Left forelimb (tissue), 1 donor: ENCODE measurements around the gene TRIM24.
"Not testable (repeated sequence)": the region's sequence is repeated elsewhere in the genome, so short reads cannot be mapped to it uniquely, and the experiment has no call there.

Source experiments
- DNase-seq: peaks from one replicate; pipeline ENCODE4 v3.0.0-alpha.2; 2018; ENCODE audit warnings: low spot score

TRIM24 gene

DNA sequence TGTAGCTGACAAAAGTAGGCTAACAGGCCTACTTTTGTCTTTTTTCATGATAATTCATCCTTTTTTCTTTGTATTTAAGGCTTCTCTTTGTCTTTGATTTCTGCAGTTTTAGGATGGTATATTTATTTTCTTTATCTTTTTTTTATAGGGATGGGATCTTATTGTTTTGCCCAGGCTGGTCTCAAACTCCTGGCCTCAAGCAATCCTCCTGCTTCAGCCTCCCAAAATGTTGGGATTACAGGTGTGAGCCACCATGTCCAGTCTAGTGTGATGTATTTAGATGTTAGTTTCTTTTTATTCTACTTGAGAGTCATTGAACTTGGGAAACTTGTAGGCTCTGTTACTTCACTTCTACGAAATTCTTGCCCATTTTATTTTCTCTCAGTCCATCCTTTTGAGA lies 35.4 kb downstream of the TRIM24 start:
- no peak for DNase-seq

DNA sequence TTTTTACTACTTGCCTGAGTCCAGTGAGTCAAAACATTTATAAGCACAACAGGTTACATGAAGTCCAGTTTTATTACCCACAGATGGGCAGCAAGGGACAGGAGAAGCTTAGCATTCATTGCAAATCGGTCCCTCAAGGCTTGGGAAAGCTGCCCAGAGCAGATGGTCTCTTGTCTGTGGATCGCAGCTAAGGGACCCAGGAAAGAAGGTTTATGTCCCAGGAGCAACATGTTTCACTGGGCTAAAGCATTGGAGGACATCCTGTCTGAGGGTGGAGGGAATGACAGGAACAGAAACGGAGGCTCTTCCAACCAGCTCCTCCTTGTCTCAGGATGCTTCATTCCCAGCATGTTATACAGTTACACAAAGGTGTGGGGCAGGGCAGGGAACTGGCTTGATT lies 39.3 kb downstream of the TRIM24 start:
- DNase-seq: no peak

DNA sequence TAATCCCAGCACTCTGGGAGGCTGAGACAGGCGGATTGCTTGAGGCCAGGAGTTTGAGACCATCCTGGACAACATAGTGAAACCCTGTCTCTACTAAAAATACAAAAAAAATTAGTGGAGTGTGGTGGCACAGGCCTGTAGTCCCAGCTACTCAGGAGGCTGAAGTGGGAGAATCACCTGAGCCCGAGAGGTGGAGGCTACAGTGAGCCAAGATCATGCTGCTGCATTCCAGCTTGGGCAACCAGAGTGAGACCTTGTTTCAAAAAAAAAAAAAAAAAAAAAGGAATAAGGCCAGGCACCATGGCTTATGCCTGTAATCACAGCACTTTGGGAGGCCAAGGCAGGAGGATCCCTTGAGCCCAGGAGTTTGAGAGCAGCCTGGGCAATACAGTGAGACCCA lies 40.2 kb downstream of the TRIM24 start:
- not testable (repeated sequence) for DNase-seq

DNA sequence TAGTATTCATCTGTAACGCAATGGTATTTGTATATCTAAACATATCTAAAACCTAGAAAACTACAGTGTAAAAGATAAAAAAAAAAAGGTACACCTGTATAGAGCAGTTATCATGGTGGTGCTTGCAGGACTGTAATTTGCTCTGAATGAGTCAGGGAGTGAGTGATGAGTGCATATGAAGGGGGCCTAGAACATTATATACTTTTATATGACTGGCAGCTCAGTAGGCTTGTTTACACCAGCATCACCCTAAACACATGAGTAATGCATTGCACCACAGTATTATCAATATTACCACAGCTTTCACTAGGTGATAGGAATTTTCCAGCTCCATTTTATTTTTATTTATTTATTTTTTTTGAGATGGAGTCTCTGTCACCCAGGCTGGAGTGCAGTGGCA lies 40.8 kb downstream of the TRIM24 start:
- DNase-seq: no peak

DNA sequence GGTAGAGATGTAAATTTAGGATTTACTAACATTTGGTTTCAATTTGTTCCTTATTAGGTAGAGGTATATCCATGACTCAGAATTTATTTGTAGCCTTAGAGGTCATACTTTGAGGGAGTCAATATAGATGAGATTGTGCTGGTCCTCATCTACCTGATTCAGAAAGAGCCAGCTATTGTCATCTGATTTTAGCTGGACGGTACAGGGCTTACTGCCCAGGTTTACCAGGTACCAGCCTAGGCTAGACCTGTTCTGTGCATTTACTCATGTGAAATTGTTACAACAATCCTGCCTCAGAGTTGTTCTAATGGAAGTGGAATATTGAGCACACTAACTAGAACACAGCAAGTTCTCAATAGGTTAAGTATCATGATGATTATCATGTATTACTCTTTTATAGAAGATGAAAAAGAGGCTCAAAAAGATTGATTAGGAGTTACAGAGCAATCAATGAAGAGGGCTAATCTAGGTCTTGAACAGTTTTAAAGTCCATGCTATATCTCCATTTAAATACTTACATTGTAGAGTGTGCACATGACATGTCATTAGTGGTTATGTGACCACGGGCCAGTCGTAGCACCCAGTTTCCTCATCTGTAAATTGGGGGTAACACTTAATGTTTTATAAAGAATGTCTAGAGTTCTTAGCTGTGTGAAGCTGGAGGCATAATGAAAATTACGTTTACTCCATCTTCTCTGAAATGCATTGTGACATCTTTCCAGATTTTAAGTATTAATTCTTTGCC lies 42.1 kb downstream of the TRIM24 start:
- DNase-seq: no peak

DNA sequence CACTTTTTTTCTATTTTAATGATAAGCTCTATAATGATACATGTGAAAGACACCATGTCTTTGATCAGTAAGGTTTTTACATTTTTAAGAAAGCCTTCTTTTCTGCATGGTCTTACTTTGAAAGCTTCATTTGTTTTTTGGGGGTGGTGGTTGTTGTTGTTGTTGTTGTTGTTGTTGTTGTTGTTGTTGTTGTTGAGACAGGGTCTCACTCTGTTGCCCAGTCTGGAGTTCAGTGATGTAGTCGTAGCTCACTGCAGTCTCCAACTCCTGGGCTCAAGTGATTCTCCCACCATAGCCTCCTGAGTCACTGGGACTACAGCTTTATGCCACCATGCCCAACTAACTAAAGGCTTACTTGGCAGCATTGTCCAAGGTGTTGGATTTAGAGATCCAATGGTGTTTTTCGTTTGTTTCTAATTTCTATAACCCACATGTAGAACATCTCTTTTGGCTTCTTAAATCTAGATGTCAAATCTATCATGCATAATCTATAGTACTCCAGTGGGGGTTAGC lies 45.4 kb downstream of the TRIM24 start:
- no peak for DNase-seq

DNA sequence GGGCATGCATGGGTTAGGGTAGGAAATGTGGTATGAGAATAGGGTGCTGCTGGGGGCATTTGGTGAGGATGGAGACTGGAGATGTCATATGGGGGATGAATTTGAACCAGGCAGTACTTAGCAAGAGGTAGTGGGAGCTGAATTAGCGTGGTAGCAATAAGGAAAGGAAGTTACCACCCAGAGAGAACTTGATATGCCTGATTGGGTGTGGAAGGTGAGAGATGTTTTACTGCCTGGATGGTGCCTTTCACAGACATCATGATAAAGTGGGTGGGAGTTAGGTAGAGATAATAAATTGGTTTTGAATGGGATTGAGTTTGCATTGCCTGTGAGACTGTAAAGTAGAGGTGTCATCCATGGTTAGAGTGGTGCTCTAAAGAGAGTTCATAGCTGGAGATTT lies 46.7 kb downstream of the TRIM24 start:
- no peak for DNase-seq

DNA sequence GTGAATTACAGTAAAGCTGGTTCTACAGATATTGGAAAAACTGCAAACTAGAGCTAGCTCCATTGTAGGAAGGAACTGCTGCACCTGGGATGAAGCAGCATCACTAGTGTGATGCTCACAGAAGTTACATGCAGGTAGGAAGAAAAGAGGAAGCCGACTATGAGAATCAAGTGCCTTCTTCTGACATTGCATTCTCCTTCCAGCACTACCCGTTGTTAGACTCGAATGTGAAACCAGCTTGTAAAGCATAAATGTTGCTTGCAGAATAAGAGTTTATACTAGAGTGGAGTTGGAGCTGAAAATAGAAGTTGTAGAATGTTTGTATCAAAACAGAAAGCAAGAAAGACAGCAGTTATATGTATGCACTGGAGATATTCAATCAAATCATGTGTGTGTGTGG lies 49.9 kb downstream of the TRIM24 start:
- DNase-seq: no peak

DNA sequence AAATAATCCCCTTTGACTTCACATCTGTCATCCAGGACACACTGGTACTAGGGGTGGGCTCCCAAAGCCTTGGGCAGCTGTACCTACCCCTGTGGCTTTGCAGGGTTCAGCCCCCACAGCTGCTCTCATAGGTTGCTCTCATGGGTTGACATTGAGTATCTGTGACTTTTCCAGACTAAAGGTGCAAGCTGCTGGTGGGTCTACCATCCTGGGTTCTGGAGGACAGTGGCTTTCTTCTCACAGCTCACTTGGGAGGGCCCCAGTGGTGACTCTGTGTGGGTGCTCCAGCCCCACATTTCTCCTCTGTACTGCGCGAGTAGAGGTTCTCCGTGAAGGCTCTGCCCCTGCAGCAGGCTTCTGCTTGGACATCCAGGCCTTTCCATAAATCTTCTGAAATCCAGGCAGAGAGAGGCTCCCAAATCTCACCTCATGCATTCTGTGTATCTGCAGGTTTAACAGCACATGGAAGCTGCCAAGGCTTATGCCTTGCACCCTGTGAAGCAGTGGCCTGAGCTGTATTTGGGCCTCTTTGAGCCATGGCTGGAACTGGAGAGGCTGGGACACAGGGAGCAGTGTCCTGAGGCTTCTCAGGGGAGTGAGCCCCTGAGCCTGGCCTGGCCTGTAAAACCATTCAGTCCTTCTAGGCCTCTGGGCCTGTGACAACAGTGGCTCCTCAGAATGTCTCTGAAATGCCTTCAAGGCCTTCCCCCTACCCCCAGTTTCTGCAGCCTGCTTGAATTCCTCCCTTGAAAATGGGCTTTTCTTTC lies 52.2 kb downstream of the TRIM24 start:
- DNase-seq: no peak

DNA sequence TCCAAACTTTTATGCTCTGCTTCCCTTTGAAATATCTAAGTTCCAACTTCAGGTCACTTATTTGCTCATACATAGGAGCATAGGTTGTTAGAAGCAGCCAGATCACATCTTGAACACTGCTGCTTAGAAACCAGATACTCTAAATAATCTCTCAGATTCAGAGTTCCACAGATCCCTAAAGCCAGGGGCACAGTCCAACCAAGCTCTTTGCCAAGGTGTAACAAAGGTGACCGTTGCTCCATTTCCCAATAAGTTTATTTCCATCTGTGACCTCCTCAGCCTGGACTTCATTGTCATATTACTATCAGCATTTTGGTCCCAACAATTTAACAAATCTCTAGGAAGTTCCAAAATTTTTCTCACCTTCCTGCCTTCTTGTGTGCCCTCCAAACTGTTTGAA lies 52.8 kb downstream of the TRIM24 start:
- DNase-seq: no peak

DNA sequence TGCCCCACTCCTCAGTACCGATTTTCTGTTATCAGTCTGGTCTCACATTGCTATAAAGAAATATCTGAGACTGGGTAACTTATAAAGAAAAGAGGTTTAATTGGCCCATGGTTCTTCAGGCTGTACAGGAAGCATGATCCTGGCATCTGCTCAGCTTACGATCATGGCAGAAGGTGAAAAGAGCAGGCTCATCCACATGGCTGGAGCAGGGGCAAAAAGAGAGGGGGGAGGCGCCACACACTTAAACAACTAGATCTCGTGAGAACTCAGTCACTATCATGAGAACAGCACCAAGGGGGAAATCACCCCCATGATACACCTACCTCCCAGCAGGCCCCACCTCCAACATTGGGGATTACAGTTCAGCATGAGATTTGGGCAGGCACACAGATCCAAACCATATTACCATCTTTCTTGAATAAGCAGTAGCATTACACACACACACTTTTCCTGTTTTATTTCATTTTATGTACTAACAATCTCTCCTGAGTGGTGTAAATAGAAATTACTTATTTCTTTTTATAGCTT lies 53.3 kb downstream of the TRIM24 start:
- no peak for DNase-seq

DNA sequence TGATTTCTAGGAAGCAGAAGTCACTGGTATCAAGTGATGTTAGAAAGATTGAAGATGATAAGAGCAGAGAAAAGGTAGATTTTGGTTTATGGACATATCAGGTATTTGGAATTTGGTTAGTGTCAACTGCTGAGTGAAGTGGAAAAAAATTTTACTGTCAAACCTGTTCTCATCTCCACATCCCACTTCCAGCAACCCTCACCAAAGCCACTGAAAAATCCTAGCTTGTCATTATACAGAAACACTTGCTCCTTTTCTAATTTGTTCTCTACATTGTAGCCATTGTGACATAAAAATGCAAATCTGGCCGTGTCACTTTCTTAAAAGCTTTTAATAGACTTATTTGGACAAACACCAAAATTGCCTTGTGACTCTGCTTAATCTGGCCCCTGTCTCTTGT lies 54.0 kb downstream of the TRIM24 start:
- DNase-seq: no peak

DNA sequence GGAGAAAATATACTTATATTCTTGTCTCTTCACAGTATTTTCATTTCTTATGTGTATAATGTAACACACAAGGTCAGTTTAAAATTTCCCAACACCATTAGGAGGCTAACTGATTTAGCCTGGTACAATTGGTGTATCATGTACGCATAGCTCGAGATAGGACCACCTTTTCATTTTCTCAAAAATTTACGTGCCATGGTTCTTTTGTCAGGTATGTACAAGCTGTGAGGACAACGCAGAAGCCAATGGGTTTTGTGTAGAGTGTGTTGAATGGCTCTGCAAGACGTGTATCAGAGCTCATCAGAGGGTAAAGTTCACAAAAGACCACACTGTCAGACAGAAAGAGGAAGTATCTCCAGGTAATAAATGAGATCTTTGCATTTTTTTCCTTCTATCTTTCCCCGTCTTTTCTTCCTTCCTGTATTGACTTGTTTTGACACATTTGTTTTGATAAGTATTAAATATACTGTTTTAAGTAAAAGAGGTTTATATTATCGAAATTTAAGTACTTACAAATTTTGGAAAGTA lies 55.0 kb downstream of the TRIM24 start:
- no peak for DNase-seq

DNA sequence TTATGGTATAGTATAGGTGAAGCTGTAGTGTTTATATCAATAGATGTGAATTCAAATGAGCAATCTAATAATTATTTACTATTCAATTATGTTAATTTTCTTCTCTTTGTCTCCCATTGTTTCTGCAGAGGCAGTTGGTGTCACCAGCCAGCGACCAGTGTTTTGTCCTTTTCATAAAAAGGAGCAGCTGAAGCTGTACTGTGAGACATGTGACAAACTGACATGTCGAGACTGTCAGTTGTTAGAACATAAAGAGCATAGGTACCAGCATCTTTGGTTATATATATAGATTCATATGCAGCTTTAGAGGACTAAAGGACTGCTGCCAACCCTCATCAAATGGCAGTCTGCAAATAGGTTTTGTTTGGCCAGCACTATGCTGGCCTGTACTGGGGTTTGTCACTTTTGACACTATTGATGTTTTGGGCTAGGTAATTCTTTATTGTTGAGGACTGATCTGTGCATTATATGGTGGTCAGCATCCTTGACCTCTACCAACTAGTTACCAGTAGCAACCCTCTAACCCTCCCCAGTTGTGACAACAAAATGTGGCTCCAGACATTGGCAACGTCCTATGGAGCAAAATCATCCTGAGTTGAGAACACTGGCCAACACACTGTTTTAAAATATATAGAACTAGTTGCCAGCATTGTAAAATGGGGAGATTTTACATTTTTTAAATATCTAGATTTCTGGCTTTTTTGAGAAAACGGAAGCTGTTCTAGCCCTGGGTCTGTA lies 59.2 kb downstream of the TRIM24 start:
- no peak for DNase-seq

DNA sequence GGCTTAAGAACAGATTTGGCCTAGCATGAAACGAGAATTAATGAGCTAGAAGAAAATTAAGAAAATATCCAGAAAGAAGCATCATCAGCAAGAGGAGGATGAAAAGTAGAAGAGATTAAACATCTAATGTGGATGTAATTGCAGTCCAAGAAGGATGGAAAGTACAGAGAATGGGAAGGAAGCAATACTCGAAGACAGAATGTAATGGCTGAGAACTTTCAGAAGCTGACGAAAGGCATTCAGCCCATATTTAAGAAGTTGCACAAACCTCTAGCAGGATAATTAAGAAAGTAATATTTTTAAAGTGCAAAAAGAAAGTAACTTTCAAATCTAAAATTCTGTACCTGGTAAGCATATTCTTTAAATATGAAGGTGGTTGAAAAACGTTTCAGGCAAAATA lies 60.7 kb downstream of the TRIM24 start:
- no peak for DNase-seq

DNA sequence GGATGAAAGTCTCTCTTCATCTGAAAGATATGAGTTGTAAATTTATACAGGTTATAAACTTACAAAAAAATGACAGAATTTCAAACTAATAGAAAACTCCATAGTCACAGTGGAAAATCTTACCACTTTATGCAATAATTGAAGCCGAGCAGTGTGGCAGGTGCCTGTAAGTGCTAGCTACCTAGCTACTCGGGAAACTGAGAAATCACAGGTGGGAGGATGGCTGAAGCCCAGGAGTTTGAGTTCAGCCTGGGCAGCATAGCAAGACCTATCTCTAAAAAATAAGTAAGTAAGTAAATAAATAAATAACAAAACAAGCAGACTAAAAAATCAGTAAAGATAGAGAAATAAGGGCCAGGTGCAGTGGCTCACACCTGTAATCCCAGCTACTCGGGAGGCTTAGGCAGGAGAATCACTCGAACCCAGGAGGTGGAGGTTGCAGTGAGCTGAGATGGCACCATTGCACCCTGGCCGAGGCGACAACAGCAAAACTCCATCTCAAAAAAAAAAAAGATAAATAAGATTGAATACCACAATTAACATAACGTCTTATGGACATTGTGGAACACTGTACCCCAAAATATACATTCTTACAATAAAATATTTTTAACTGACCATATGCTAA lies 61.9 kb downstream of the TRIM24 start:
- DNase-seq: no peak

DNA sequence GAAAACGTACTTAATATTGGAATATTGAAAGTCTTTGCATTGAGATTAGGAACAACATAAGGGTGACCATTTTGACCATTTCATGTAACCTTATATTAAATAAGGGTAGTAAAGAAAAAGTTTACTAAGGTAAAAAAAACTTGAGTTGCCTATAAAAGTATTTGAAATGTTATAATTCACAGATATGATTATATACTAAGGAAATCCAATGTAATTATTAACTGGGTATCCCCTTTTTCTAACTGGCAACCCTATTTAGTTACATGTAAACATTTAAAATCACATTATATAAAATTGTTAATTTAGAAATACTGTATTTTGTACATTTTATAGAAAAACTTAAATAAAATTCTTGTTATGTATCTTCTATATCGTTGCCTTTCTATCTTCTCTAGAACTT lies 64.2 kb downstream of the TRIM24 start:
- no peak for DNase-seq

DNA sequence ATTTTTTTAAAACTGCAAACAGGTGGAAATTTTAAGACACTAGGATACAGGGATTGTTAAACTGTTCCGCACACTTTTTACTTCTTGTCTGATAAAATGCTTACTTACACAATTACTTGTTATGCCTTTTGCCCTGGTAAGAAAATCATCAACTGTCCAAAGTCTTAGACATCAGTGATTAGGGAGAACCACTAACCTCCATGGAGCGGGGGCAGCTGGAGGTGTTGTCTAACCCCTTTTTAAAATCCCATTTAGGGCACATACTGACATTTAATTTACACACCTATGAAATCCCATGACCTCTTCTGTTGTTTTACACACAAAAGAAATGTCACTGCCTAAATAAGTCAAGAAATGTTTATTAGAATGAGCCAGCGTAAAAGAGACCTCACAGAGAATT lies 65.7 kb downstream of the TRIM24 start:
- no peak for DNase-seq

DNA sequence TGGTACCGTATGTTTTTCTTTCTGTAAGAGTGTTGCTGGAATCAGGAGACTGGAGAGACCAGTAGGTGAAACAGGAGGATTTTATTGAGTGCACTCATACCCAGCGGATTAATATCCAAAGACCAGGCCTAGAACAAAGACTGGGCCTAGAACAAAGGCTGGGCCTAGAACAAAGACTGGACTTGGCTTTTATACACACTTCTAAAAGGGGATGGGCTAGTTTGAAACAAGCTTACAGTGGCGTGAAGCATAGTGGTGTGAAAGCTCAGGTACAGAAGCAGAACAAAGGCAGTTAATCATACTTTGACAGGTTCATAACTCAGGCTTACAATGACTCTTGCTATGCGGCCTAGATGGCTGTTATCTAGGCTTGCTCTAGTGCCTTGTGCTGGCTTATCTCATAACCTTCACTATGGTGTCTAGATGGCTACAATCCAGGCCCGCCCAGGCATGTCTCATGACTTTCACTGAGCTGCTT lies 67.7 kb downstream of the TRIM24 start:
- no peak for DNase-seq

DNA sequence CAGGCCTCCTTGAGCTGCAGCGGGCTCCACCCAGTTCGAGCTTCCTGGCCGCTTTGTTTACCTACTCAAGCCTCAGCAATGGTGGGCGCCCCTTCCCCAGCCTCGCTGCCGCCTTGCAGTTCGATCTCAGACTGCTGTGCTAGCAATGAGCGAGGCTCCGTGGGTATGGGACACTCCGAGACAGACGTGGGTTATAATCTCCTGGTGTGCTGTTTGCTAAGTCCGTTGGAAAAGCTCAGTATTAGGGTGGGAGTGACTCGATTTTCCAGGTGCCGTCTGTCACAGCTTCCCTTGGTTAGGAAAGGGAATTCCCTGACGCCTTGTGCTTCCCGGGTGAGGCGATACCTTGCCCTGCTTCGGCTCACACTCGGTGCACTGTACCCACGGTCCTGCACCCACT lies 76.8 kb downstream of the TRIM24 start:
- DNase-seq: not testable (repeated sequence)

DNA sequence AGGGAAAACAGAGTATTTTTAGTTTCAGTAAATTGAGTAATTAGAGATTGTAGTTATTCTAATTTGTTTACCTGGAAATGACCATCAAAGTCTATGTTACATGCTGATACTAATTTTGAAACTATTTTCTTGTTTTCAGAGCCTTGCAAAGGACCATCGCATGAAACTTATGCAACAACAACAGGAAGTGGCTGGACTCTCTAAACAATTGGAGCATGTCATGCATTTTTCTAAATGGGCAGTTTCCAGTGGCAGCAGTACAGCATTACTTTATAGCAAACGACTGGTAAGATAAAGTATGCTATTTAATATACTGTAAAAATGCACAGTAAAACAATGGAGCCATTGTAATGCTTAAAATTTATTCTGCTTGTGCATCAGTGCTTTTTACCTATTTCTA lies 78.5 kb downstream of the TRIM24 start:
- no peak for DNase-seq
